ENCODE data around the gene HS6ST3. TPM values are rescaled to one million over a fixed set of nuclear protein-coding genes. Genes with fewer than 3 reads are reported as not detected.

The HS6ST3 gene
- total and polyA plus RNA-seq, 2 of the 13 experiments (the other 11 are each of a cell fraction or from before 2014, with no cell fraction given) = not detected

GRCh38 chr13:96403651-96404050 is 313.7 kb downstream of the HS6ST3 start:
- H3K79me2 ChIP-seq (ENCODE audit: insufficient read depth, low read length) = no peaks in the 10 kb centered on the region
- H3K27ac ChIP-seq (ENCODE audit: extremely low read length, insufficient read depth, low read length) = no peak overlapping the region
- no peak overlapping the region for H3K4me3 ChIP-seq (replicated peaks in 1 of 3; ENCODE audit: insufficient read depth in 1 of 3, low read depth in 2 of 3, low read length in 3 of 3)
- H2AFZ ChIP-seq (ENCODE audit: low read length) = no peak overlapping the region
- H3K4me1 ChIP-seq (ENCODE audit: insufficient read depth, low read length) = no peaks in the 10 kb centered on the region
- POLR2A ChIA-PET = no interaction called here
- no peaks in the 10 kb centered on the region for H4K20me1 ChIP-seq (ENCODE audit: insufficient read depth, low read length)
- H3K4me2 ChIP-seq (ENCODE audit: low read depth, low read length) = no peak overlapping the region
- H3K9ac ChIP-seq (ENCODE audit: insufficient read depth, low read depth, low read length) = no peak overlapping the region
- DNase-seq (ENCODE audit: low spot score) (no peak), FAIRE-seq (no peak), ATAC-seq (no peak)
- no peaks in the 10 kb centered on the region for H3K36me3 ChIP-seq (replicated peaks in 1 of 2; ENCODE audit: control insufficient read depth in 1 of 2, insufficient read depth in 2 of 2, low read length in 2 of 2)
- no peaks in the 10 kb centered on the region for H3K9me3 ChIP-seq (ENCODE audit: low read length)
- no peaks in the 10 kb centered on the region for H3K27me3 ChIP-seq (ENCODE audit: control insufficient read depth in 1 of 2, insufficient read depth in 2 of 2, low read length in 2 of 2)
- intact Hi-C loops (cut with micrococcal nuclease; ENCODE audit: unreplicated experiment) = no loop called here
- in situ Hi-C loops (cut with HindIII; ENCODE audit: extremely low pct_ligation_motif_present, low pct_unique_long_range_greater_than_20kb) = no loop called here
- CTCF ChIA-PET (ENCODE audit: low intra/inter-chr PET ratio, low total read pairs) = no interaction called here
- no TSS peak for BruUV-seq (replicated peaks)
- 0% methylated on average over 2 of the region's 2 CpGs for WGBS (ENCODE audit: low lambda C conversion rate)
- TF ChIP-seq KLF11 (CRISPR knock-in tag; IDR thresholded peaks at IDR 0.05) = no peak
- TF ChIP-seq ZBTB1 (CRISPR knock-in tag; IDR thresholded peaks at IDR 0.05; ENCODE audit: borderline replicate concordance) = no peak
- no peak for TF ChIP-seq RFX5 (IDR thresholded peaks at IDR 0.05; ENCODE audit: low read depth, low read length)
- TF ChIP-seq ZNF367 (CRISPR knock-in tag; IDR thresholded peaks at IDR 0.05; ENCODE audit: borderline replicate concordance) = no peak
- no peak for TF ChIP-seq EZH2 (conservative IDR thresholded peaks at IDR 0.05; ENCODE audit: low read depth, low read length)
- no peak for TF ChIP-seq TFE3 (CRISPR knock-in tag; IDR thresholded peaks at IDR 0.05)
- no peak for TF ChIP-seq MAFK (conservative IDR thresholded peaks at IDR 0.05 in 1 of 2, IDR thresholded peaks at IDR 0.05 in 1 of 2; ENCODE audit: low read length in 2 of 2)
- TF ChIP-seq AKAP8 (CRISPR knock-in tag; IDR thresholded peaks at IDR 0.05) = no peak
- TF ChIP-seq TP53 (CRISPR knock-in tag; conservative IDR thresholded peaks at IDR 0.05) = no peak
- TF ChIP-seq LBX2 (CRISPR knock-in tag; IDR thresholded peaks at IDR 0.05; ENCODE audit: borderline replicate concordance) = no peak
- no peak for TF ChIP-seq HIC2 (CRISPR knock-in tag; IDR thresholded peaks at IDR 0.05; ENCODE audit: low read depth)
- no peak for TF ChIP-seq CCDC6 (CRISPR knock-in tag; IDR thresholded peaks at IDR 0.05)
- TF ChIP-seq ZNF800 (CRISPR knock-in tag; IDR thresholded peaks at IDR 0.05) = no peak
- no peak for TF ChIP-seq ZNF24 (IDR thresholded peaks at IDR 0.05)
- no peak for TF ChIP-seq MNT (IDR thresholded peaks at IDR 0.05)
- TF ChIP-seq PCBP2 (optimal IDR thresholded peaks at IDR 0.05; ENCODE audit: low read depth, low read length, poor library complexity, severe bottlenecking) = no peak
